Esophagus muscularis mucosa (tissue), 4 donors: ENCODE results near the gene TBX19.

ENCODE experiments used
- CTCF ChIP-seq, 3 experiments: fragments of 200-600 bp in 2 of 3; fragments of 450-650 bp in 1 of 3; sonication (generic) in 2 of 3; IDR thresholded peaks; one replicate each; pipeline ENCODE4 v1.5.1; 2017 to 2019; ENCODE audit warnings: antibody characterized with exemption in 3 of 3, mild to moderate bottlenecking in 2 of 3, moderate library complexity in 1 of 3
- EP300 ChIP-seq: sonication (generic); formaldehyde crosslinking; IDR thresholded peaks from one replicate; pipeline ENCODE4 v1.6.1; 2017; ENCODE audit warnings: antibody characterized with exemption
- POLR2A ChIP-seq: fragments of 450-650 bp; IDR thresholded peaks from one replicate; pipeline ENCODE4 v1.6.1; 2017; ENCODE audit warnings: antibody characterized with exemption, moderate library complexity, mild to moderate bottlenecking, low read depth

DNA sequence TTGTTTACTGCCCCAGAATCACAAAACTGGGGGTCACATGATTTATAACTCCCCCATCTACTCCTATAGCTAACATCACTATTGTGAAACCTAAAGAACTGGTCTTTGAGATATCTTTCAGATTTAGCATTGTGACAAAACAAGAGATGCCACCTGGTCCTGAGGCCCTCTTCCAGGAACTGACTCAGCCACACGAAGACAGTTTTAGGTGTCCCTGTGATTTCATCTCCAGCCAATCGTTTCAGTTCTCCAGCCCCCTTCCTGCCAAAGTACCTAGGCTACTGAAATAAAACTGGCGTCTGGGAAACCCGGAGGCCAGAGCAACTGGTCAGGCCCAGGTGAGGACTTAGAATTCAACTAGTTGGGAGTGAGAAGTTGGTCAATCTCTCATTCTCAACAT lies 36.6 kb downstream of the TBX19 start:
- TF ChIP-seq EP300 = no peak
- no peak for TF ChIP-seq POLR2A
- no peak for TF ChIP-seq CTCF (IDR thresholded peaks at IDR 0.05)
